ENCODE data around the gene PBX3. TPM values are rescaled to one million over a fixed set of nuclear protein-coding genes. Genes with fewer than 3 reads are reported as not detected.

Gene PBX3
- total RNA-seq, 1 experiment from 2014 or later = 7.7 TPM

DNA sequence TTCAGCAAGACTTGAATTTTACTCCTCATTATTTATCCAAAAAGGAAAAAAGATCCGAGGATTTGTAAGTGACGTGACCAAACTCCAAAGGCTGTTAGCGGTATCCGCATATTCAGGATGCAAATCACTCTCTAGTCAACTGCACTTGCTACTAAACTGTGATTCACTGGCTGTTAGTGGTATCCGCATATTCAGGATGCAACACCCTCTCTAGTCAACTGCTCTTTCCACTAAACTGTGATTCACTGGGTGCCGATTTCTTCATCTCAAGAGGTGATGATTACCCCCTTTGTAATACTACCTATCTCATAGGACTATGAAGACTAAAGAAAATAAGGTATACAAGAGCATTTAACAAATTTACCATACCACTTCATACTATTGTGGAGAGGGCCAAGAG is 45.8 kb upstream of the PBX3 start:
- H3K4me1 ChIP-seq = peaks cover 8% of the 10 kb centered on the region; the same call in 1 of the 2 replicates
- ChIA-PET CTCF (no interaction called here), POLR2A (no interaction called here)
- H3K27me3 Mint-ChIP-seq (ENCODE audit: insufficient read depth, unreplicated experiment) = no peaks in the 10 kb centered on the region
- peaks cover 8% of the 10 kb centered on the region for H3K4me1 Mint-ChIP-seq (ENCODE audit: low read depth, unreplicated experiment)
- H3K27ac Mint-ChIP-seq (ENCODE audit: unreplicated experiment) = no peak overlapping the region
- TF ChIP-seq, protein P1, sequence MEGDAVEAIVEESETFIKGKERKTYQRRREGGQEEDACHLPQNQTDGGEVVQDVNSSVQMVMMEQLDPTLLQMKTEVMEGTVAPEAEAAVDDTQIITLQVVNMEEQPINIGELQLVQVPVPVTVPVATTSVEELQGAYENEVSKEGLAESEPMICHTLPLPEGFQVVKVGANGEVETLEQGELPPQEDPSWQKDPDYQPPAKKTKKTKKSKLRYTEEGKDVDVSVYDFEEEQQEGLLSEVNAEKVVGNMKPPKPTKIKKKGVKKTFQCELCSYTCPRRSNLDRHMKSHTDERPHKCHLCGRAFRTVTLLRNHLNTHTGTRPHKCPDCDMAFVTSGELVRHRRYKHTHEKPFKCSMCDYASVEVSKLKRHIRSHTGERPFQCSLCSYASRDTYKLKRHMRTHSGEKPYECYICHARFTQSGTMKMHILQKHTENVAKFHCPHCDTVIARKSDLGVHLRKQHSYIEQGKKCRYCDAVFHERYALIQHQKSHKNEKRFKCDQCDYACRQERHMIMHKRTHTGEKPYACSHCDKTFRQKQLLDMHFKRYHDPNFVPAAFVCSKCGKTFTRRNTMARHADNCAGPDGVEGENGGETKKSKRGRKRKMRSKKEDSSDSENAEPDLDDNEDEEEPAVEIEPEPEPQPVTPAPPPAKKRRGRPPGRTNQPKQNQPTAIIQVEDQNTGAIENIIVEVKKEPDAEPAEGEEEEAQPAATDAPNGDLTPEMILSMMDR (IDR thresholded peaks at IDR 0.05; ENCODE audit: insufficient read depth in 1 of 2, low read depth in 1 of 2, low read length in 1 of 2, severe bottlenecking in 1 of 2, unreplicated experiment in 1 of 2) = no peak
- no peak overlapping the region for H3K4me3 Mint-ChIP-seq (ENCODE audit: unreplicated experiment)
- no peaks in the 10 kb centered on the region for H3K9me3 ChIP-seq
- no peak for DNase-seq
- no peaks in the 10 kb centered on the region for H3K9me3 Mint-ChIP-seq (ENCODE audit: unreplicated experiment)
- BruUV-seq (replicated peaks) = no TSS peak
- no peak overlapping the region for H3K4me3 ChIP-seq (ENCODE audit: low read depth, low read length)
- H3K36me3 ChIP-seq (ENCODE audit: control insufficient read depth, insufficient read depth, low read length) = no peaks in the 10 kb centered on the region
- H3K36me3 Mint-ChIP-seq (ENCODE audit: insufficient read depth, unreplicated experiment) = no peaks in the 10 kb centered on the region
- no peaks in the 10 kb centered on the region for H3K27me3 ChIP-seq (replicated peaks; ENCODE audit: control insufficient read depth, insufficient read depth, low read length)
- intact Hi-C loops (cut with micrococcal nuclease; ENCODE audit: unreplicated experiment) = no loop called here

- no TSS peak for BruUV-seq (replicated peaks)
- Histone ChIP-seq H3K4me3 (ENCODE audit: low read depth, low read length) (no peak overlapping the region), H3K9me3 (no peaks in the 10 kb centered on the region), H3K36me3 (ENCODE audit: control insufficient read depth, insufficient read depth, low read length) (no peaks in the 10 kb centered on the region), H3K27me3 (replicated peaks; ENCODE audit: control insufficient read depth, insufficient read depth, low read length) (no peaks in the 10 kb centered on the region), H3K4me1 (peaks cover 8% of the 10 kb centered on the region; the same call in 1 of the 2 replicates)
- POLR2A ChIA-PET = no interaction called here
- CTCF ChIA-PET = no interaction called here
- no peak for DNase-seq
- intact Hi-C loops (cut with micrococcal nuclease; ENCODE audit: unreplicated experiment) = no loop called here
- Mint-ChIP-seq H3K4me3 (ENCODE audit: unreplicated experiment) (no peak overlapping the region), H3K27me3 (ENCODE audit: insufficient read depth, unreplicated experiment) (no peaks in the 10 kb centered on the region), H3K27ac (ENCODE audit: unreplicated experiment) (no peak overlapping the region), H3K4me1 (ENCODE audit: low read depth, unreplicated experiment) (peaks cover 8% of the 10 kb centered on the region), H3K36me3 (ENCODE audit: insufficient read depth, unreplicated experiment) (peaks cover 8% of the 10 kb centered on the region), H3K9me3 (ENCODE audit: unreplicated experiment) (no peaks in the 10 kb centered on the region)
- TF ChIP-seq, protein P1 (IDR thresholded peaks at IDR 0.05; ENCODE audit: insufficient read depth in 1 of 2, low read depth in 1 of 2, low read length in 1 of 2, severe bottlenecking in 1 of 2, unreplicated experiment in 1 of 2) = no peak
Observed at GRCh38 chr9:125703662-125704061, 43.5 kb upstream of the PBX3 start.

- intact Hi-C loops (cut with micrococcal nuclease; ENCODE audit: unreplicated experiment) = no loop called here
- ChIA-PET POLR2A (interaction anchor here (1.3 kb wide), 1 partner anchor 30 kb away, joined by 5 read pairs; no protein-coding TSS in a partner anchor), CTCF (interaction anchor here (0.6 to 1.1 kb wide), 2 partner anchors 298 to 438 kb away, joined by 3 to 6 read pairs; no protein-coding TSS in a partner anchor)
- peaks cover 8% of the 10 kb centered on the region for H3K36me3 Mint-ChIP-seq (ENCODE audit: insufficient read depth, unreplicated experiment)
- TF ChIP-seq, protein P1 (IDR thresholded peaks at IDR 0.05; ENCODE audit: insufficient read depth in 1 of 2, low read depth in 1 of 2, low read length in 1 of 2, severe bottlenecking in 1 of 2, unreplicated experiment in 1 of 2) = no peak
- peaks cover 8% of the 10 kb centered on the region for H3K4me1 Mint-ChIP-seq (ENCODE audit: low read depth, unreplicated experiment)
- no TSS peak for BruUV-seq (replicated peaks)
- Histone ChIP-seq H3K4me3 (ENCODE audit: low read depth, low read length) (peak overlapping the region; percentile 87), H3K36me3 (ENCODE audit: control insufficient read depth, insufficient read depth, low read length) (no peaks in the 10 kb centered on the region), H3K9me3 (no peaks in the 10 kb centered on the region), H3K4me1 (peaks cover 8% of the 10 kb centered on the region; the same call in 1 of the 2 replicates), H3K27me3 (replicated peaks; ENCODE audit: control insufficient read depth, insufficient read depth, low read length) (no peaks in the 10 kb centered on the region)
- peak overlapping the region; percentile 60 for H3K4me3 Mint-ChIP-seq (ENCODE audit: unreplicated experiment)
- DNase-seq = no peak
- peak overlapping the region; percentile 60 for H3K27ac Mint-ChIP-seq (ENCODE audit: unreplicated experiment)
- no peaks in the 10 kb centered on the region for H3K27me3 Mint-ChIP-seq (ENCODE audit: insufficient read depth, unreplicated experiment)
- H3K9me3 Mint-ChIP-seq (ENCODE audit: unreplicated experiment) = no peaks in the 10 kb centered on the region
Observed at GRCh38 chr9:125705893-125706292, 41.3 kb upstream of the PBX3 start.

Measured in Caco-2 (cell line).